ENCODE results near the gene DAGLA. TPM values are rescaled to one million over a fixed set of nuclear protein-coding genes. Genes with fewer than 3 reads are reported as not detected.

DAGLA gene
- total RNA-seq, 3 donors from 2014 or later: 2.4 to 4.5 (median 3.3) TPM

- no peak overlapping the region for H3K27ac ChIP-seq
- H3K4me3 ChIP-seq: no peak overlapping the region
- no peaks in the 10 kb centered on the region for H3K9me3 ChIP-seq
- no peak for DNase-seq (ENCODE audit: low spot score in 2 of 2)
- H3K27me3 ChIP-seq: no peaks in the 10 kb centered on the region
- H3K4me1 ChIP-seq: no peaks in the 10 kb centered on the region
- no peak for TF ChIP-seq POLR2A (IDR thresholded peaks at IDR 0.05)
- TF ChIP-seq, protein P1, sequence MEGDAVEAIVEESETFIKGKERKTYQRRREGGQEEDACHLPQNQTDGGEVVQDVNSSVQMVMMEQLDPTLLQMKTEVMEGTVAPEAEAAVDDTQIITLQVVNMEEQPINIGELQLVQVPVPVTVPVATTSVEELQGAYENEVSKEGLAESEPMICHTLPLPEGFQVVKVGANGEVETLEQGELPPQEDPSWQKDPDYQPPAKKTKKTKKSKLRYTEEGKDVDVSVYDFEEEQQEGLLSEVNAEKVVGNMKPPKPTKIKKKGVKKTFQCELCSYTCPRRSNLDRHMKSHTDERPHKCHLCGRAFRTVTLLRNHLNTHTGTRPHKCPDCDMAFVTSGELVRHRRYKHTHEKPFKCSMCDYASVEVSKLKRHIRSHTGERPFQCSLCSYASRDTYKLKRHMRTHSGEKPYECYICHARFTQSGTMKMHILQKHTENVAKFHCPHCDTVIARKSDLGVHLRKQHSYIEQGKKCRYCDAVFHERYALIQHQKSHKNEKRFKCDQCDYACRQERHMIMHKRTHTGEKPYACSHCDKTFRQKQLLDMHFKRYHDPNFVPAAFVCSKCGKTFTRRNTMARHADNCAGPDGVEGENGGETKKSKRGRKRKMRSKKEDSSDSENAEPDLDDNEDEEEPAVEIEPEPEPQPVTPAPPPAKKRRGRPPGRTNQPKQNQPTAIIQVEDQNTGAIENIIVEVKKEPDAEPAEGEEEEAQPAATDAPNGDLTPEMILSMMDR (IDR thresholded peaks at IDR 0.05): no peak
- TF ChIP-seq POLR2AphosphoS5 (IDR thresholded peaks at IDR 0.05): no peak
- H3K36me3 ChIP-seq: no peaks in the 10 kb centered on the region
- intact Hi-C loops (cut with DNase I; ENCODE audit: low total_unique reads): no loop called here
Measured at GRCh38 chr11:61636676-61637075, 43.5 kb upstream of the DAGLA start.

- Histone ChIP-seq H3K4me1 (no peaks in the 10 kb centered on the region), H3K9me3 (no peaks in the 10 kb centered on the region), H3K27ac (no peak overlapping the region), H3K36me3 (no peaks in the 10 kb centered on the region), H3K27me3 (no peaks in the 10 kb centered on the region), H3K4me3 (no peak overlapping the region)
- TF ChIP-seq, protein P1 (IDR thresholded peaks at IDR 0.05): no peak
- TF ChIP-seq POLR2A (IDR thresholded peaks at IDR 0.05) (no peak), POLR2AphosphoS5 (IDR thresholded peaks at IDR 0.05) (no peak)
- no peak for DNase-seq (ENCODE audit: low spot score in 2 of 2)
- intact Hi-C loops (cut with DNase I; ENCODE audit: low total_unique reads): no loop called here
Measured at GRCh38 chr11:61637277-61637676, 42.9 kb upstream of the DAGLA start.

- intact Hi-C loops (cut with DNase I; ENCODE audit: low total_unique reads): no loop called here
- no peak overlapping the region for H3K4me3 ChIP-seq
- no peak for DNase-seq (ENCODE audit: low spot score in 2 of 2)
- no peaks in the 10 kb centered on the region for H3K27me3 ChIP-seq
- no peaks in the 10 kb centered on the region for H3K36me3 ChIP-seq
- no peak overlapping the region for H3K27ac ChIP-seq
- TF ChIP-seq POLR2AphosphoS5 (IDR thresholded peaks at IDR 0.05): no peak
- no peak for TF ChIP-seq POLR2A (IDR thresholded peaks at IDR 0.05)
- TF ChIP-seq, protein P1 (IDR thresholded peaks at IDR 0.05): no peak
- H3K4me1 ChIP-seq: no peaks in the 10 kb centered on the region
- no peaks in the 10 kb centered on the region for H3K9me3 ChIP-seq
Measured at GRCh38 chr11:61639816-61640443, 40.3 kb upstream of the DAGLA start.

- no peaks in the 10 kb centered on the region for H3K36me3 ChIP-seq
- H3K4me1 ChIP-seq: no peaks in the 10 kb centered on the region
- no peaks in the 10 kb centered on the region for H3K27me3 ChIP-seq
- no peak for TF ChIP-seq POLR2A (IDR thresholded peaks at IDR 0.05)
- intact Hi-C loops (cut with DNase I; ENCODE audit: low total_unique reads): no loop called here
- H3K4me3 ChIP-seq: no peak overlapping the region
- H3K27ac ChIP-seq: no peak overlapping the region
- DNase-seq (ENCODE audit: low spot score in 2 of 2): no peak
- no peaks in the 10 kb centered on the region for H3K9me3 ChIP-seq
Measured at GRCh38 chr11:61642162-61642561, 38.0 kb upstream of the DAGLA start.

DNA sequence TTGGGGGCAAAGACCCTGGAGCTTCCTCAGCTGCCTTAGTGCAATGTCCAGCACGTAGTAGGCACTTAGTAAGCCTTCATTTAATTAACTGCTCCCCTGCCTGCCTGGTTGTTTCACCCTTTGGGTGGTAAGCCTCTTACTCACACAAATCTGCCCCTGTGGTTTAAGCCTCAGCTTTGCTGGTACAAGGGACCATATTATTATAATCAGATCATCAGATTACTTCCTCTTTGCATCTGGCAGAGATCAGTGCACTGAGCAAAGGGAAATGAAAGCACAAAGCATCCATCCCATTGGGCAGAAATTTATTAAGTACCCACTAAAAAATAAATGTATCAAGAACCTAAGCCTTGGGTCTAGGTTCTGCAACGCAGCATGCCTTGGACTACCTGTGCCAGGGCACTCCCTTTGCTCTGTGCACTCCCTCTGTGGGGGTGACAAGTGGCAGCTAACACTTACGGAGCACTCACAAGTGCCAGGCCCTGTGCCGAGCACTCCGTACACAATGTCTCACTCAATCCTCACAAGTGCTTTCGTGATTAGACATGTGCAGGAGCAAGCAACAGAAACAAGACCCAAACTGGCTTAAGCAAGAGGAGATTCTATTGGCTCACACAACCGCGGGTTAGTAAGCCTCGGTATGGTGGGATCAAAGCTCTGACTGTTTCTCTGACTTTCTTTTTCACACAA is 34.9 kb upstream of the DAGLA start:
- no peaks in the 10 kb centered on the region for H3K27me3 ChIP-seq
- no peaks in the 10 kb centered on the region for H3K9me3 ChIP-seq
- DNase-seq (ENCODE audit: low spot score in 2 of 2): no peak
- intact Hi-C loops (cut with DNase I; ENCODE audit: low total_unique reads): no loop called here
- H3K4me1 ChIP-seq: no peaks in the 10 kb centered on the region
- H3K36me3 ChIP-seq: no peaks in the 10 kb centered on the region
- TF ChIP-seq, protein P1 (IDR thresholded peaks at IDR 0.05): no peak
- TF ChIP-seq POLR2A (IDR thresholded peaks at IDR 0.05) (no peak), POLR2AphosphoS5 (IDR thresholded peaks at IDR 0.05) (no peak)
- no peak overlapping the region for H3K27ac ChIP-seq
- H3K4me3 ChIP-seq: no peak overlapping the region
